A549 (cell line): ENCODE results near the gene CEBPA.

Source experiments
- EP300 ChIP-seq, 2 experiments: fragments of >200 bp; sonication (Bioruptor Twin); formaldehyde crosslinking; IDR thresholded peaks; 2 replicates in 1 of 2; 3 replicates in 1 of 2; pipeline ENCODE4 v1.6.1; 2016 to 2017
- TF ChIP-seq, protein P1 (sequence below): fragments of >200 bp; sonication (Bioruptor Twin); formaldehyde crosslinking; IDR thresholded peaks from 3 replicates; pipeline ENCODE4 v1.5.1; 2016

DNA sequence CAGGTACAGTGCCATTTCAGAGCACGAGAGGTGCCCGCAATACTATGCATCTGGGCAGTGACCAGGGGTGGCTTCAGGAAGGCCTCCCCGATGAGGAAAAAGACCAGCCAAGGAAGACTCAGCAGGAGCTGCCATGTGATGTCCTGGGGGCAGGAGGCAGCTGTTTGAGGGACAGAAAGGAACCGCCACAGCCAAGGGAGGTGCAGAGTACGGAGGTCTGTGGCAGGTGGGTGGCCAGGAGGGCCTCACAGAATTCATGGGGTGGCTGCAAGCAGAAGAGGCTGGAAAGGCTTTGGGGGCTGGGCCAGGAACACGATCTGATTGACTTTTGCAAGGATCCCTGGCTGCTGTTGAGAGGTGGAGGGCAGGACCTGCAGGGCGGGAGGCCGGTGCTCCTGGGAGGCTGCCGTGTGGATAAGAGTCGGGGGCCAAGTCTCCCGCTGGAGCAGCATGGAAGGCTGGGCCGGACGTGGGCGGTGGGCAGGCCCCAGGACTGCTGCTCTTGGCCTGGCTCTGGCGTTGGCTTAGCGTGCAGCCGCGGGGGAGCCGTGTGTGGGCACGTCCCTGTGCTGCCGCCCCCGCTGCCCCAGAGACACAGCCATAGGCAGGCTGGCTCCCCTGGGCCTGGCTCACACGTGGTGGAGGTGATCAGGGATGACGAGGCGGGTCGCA is 29.1 kb downstream of the CEBPA start:
- no peak for TF ChIP-seq EP300 (IDR thresholded peaks at IDR 0.05)
- TF ChIP-seq, protein P1, sequence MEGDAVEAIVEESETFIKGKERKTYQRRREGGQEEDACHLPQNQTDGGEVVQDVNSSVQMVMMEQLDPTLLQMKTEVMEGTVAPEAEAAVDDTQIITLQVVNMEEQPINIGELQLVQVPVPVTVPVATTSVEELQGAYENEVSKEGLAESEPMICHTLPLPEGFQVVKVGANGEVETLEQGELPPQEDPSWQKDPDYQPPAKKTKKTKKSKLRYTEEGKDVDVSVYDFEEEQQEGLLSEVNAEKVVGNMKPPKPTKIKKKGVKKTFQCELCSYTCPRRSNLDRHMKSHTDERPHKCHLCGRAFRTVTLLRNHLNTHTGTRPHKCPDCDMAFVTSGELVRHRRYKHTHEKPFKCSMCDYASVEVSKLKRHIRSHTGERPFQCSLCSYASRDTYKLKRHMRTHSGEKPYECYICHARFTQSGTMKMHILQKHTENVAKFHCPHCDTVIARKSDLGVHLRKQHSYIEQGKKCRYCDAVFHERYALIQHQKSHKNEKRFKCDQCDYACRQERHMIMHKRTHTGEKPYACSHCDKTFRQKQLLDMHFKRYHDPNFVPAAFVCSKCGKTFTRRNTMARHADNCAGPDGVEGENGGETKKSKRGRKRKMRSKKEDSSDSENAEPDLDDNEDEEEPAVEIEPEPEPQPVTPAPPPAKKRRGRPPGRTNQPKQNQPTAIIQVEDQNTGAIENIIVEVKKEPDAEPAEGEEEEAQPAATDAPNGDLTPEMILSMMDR: no peak
